Measurements from ENCODE around the gene SLC13A2. TPM values are rescaled to one million over a fixed set of nuclear protein-coding genes. Genes with fewer than 3 reads are reported as not detected.

Gene SLC13A2
- total and polyA plus RNA-seq, 3 donors from 2014 or later, result 0.44 to 0.93 (median 0.79) TPM

DNA sequence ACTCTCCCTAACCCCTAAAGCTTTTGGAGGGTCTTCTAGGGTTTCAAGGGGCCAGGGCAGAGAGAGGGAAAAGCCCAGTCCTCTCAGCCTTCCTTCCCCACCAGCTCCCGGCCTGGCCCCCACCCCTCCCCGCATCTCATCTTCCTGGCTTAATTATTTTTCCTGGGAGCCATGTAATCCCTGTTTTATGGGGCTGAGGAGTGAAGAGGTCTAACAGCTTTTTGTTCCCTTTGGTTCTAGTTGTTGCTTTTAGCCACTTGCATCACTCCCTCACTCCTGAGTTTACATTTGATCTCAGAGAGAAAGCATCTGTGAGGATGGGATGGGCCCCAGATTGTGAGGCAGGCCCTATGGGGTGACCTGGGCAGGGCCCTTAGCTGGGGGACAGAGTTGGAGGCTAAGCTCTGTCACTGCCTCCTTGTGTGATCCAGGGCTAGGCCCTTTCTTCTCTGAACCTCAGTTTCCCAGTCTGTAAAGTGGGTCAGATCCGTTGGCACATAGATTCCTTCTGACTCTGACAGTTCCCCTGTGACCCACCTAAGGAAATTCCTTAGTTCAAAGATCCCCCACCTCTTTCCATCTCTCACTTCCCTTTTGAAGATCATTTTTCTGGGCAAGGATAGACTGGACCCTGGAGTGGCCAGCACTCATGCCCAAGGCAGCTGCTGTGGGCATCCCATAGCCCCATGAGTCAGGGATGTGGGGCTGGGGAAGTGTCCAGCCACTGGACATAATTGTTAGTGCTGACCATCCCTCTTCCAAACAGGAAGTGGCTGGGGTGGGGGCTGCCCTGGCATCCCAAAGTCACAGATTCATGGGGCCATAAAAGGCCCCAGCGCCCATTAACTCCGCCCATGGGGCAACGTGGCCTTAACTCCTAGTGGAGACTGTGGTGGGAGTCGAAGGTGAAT is 58.9 kb downstream of the SLC13A2 start:
- Histone ChIP-seq H3K4me3 (no peak overlapping the region), H3K4me1 (no peaks in the 10 kb centered on the region), H3K27ac (no peak overlapping the region), H3K36me3 (ENCODE audit: low read depth, missing control alignments) (no peaks in the 10 kb centered on the region), H3K9me3 (no peaks in the 10 kb centered on the region), H3K27me3 (no peaks in the 10 kb centered on the region)
- no peak for TF ChIP-seq POLR2A (IDR thresholded peaks at IDR 0.05)
- TF ChIP-seq, protein P1, sequence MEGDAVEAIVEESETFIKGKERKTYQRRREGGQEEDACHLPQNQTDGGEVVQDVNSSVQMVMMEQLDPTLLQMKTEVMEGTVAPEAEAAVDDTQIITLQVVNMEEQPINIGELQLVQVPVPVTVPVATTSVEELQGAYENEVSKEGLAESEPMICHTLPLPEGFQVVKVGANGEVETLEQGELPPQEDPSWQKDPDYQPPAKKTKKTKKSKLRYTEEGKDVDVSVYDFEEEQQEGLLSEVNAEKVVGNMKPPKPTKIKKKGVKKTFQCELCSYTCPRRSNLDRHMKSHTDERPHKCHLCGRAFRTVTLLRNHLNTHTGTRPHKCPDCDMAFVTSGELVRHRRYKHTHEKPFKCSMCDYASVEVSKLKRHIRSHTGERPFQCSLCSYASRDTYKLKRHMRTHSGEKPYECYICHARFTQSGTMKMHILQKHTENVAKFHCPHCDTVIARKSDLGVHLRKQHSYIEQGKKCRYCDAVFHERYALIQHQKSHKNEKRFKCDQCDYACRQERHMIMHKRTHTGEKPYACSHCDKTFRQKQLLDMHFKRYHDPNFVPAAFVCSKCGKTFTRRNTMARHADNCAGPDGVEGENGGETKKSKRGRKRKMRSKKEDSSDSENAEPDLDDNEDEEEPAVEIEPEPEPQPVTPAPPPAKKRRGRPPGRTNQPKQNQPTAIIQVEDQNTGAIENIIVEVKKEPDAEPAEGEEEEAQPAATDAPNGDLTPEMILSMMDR (IDR thresholded peaks at IDR 0.05), result no peak
- 75 to 76% methylated on average over 5 to 7 of the region's 7 CpGs for WGBS, 2 donors
- intact Hi-C loops (cut with DNase I; ENCODE audit: low total_unique reads), result no loop called here
- no peak for DNase-seq

DNA sequence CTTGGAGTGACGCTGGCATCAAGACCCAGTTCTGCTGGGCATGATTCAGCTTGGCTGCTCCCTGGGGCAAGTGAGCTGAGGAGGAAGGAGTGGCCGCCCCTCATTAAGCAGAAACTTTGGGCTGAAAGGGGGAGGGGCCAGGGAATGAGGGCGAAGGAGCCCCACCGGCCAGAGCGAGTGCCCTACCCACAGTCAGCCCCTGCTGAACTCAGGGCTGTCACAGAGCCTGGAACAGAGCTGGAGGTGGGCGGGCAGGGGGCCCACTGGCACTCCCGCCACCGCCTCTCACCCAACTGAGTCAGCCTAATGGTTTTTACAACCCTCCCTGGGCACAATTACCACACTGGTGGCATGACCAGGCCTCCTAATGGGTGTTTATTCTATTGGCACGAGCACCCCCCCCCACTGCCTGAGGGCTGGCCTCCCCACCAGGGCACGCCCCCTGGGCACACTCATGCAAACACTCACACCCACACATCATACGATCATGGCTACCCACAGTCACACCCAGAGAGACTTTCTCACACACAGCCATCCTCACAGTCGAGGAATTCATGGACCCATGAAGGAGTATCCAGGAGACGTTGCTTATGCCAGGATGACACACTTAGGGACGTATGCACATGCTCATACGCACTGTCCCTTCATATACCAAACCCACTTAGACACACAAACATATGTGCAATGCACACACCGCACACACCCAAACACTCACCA is 59.8 kb downstream of the SLC13A2 start:
- Histone ChIP-seq H3K27me3 (no peaks in the 10 kb centered on the region), H3K36me3 (ENCODE audit: low read depth, missing control alignments) (no peaks in the 10 kb centered on the region), H3K4me1 (no peaks in the 10 kb centered on the region), H3K4me3 (no peak overlapping the region), H3K9me3 (no peaks in the 10 kb centered on the region), H3K27ac (no peak overlapping the region)
- WGBS, 2 donors, result 82 to 88% methylated on average over 16 of the region's 16 CpGs
- TF ChIP-seq, protein P1 (IDR thresholded peaks at IDR 0.05), result no peak
- TF ChIP-seq POLR2A (IDR thresholded peaks at IDR 0.05), result no peak
- DNase-seq, result no peak
- intact Hi-C loops (cut with DNase I; ENCODE audit: low total_unique reads), result no loop called here

DNA sequence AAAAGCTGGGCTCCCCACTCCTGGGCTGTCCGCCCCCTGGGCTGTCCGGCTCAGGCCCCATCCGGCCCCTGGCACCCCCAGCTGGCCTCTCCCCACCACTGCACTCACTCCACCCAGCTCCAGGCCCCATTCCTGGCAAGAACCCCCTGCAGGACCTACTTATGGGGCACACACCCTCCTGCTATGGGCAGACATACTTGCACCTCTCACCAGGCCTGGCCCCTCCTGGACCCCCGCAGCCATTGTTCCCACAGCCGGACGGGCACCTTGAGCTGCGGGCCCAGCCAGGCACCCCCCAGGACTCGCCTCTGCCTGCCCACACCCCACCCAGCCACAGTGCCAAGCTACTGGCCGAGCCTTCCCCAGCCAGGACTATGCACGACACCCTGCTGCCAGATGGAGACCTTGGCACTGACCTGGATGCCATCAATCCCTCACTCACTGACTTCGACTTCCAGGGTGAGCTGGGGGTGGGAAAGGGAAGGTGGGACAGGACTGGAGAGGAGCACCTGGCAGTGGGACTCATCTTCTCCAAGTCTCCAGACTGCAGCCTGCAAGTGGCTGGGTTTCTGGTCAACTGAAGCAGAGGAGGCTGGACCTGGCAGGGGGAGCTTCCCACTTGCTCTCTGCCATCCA is 61.4 kb downstream of the SLC13A2 start:
- Histone ChIP-seq H3K27me3 (no peaks in the 10 kb centered on the region), H3K4me1 (no peaks in the 10 kb centered on the region), H3K4me3 (no peak overlapping the region), H3K27ac (no peak overlapping the region), H3K36me3 (ENCODE audit: low read depth, missing control alignments) (no peaks in the 10 kb centered on the region), H3K9me3 (no peaks in the 10 kb centered on the region)
- TF ChIP-seq, protein P1 (IDR thresholded peaks at IDR 0.05), result no peak
- TF ChIP-seq POLR2A (IDR thresholded peaks at IDR 0.05), result no peak
- 88% methylated on average over 10 to 11 of the region's 11 CpGs for WGBS, 2 donors
- intact Hi-C loops (cut with DNase I; ENCODE audit: low total_unique reads), result no loop called here
- DNase-seq, result no peak

DNA sequence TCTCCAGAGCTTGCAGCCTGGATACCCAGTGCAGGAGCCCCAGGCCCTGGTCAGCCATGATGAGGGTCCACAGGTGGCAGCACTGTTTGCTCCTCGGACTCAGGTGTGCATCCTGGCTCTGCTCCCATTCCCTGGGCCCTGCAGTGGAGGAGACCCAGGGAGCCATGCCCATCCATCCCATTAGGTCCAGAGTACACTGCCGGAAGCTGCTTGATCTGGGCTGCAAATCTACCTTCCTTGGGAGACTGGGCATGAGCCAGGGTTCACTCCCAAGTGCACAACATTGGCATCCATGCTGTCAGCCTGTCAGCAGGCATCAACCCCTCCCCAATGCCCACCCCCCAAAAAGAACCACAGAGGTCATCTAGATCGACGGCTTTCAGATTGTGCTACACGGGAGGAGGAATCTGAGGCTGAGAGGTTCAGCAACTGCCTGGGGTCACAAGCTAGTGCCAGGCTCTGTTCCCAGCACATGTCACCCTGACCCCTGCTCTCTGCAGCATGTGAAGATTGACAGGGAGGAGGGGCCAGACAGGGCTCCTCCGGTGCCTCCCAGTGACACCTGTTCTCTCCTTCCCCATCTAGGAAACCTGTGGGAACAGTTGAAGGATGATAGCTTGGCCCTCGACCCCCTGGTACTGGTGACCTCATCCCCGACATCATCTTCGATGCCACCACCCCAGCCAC is 63.2 kb downstream of the SLC13A2 start:
- intact Hi-C loops (cut with DNase I; ENCODE audit: low total_unique reads), result no loop called here
- Histone ChIP-seq H3K36me3 (ENCODE audit: low read depth, missing control alignments) (no peaks in the 10 kb centered on the region), H3K27me3 (no peaks in the 10 kb centered on the region), H3K27ac (no peak overlapping the region), H3K9me3 (no peaks in the 10 kb centered on the region), H3K4me1 (no peaks in the 10 kb centered on the region), H3K4me3 (no peak overlapping the region)
- WGBS, 2 donors, result 55 to 82% methylated on average over 2 to 9 of the region's 9 CpGs
- TF ChIP-seq, protein P1 (IDR thresholded peaks at IDR 0.05), result no peak
- no peak for TF ChIP-seq POLR2A (IDR thresholded peaks at IDR 0.05)
- DNase-seq, result no peak

Data from testis (tissue), 3 donors.